IMR-90 (cell line): Measurements from ENCODE around the gene CDK17.

Experiments
- BHLHE40 ChIP-seq: fragments of 150-350 bp; IDR thresholded peaks from 2 replicates; pipeline ENCODE4 v1.6.1; 2016; ENCODE audit warnings: mild to moderate bottlenecking, low read depth, low read length
- CEBPB ChIP-seq: IDR thresholded peaks from 2 replicates; pipeline ENCODE4 v1.6.1; 2012; ENCODE audit warnings: low read depth, low read length, improper control_type of control experiment
- POLR2A ChIP-seq: IDR thresholded peaks from 2 replicates; pipeline ENCODE4 v1.6.1; 2012; ENCODE audit warnings: mild to moderate bottlenecking, low read depth, low read length
- TF ChIP-seq, protein P1 (sequence below): conservative IDR thresholded peaks from 2 replicates; pipeline ENCODE4 v1.5.1; 2012; ENCODE audit warnings: mild to moderate bottlenecking, low read depth, low read length, improper control_type of control experiment

DNA sequence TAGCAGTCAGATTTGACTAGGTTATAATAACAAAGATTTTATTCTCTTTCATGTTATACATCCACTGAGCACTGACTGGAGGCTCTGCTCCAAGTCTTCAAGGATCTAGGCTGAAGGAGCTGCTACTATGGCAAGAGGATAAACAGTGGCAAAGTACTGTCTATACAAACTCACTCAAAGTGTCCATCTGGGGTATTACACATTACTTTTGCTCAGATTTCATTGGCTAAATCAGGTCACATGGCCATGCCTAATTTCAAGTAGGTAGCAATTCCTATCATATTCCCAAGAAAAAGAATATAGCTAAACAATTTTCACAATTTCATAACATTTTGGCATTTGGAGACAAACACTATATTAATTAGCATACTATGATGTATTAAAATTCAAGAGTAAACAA lies 40.9 kb downstream of the CDK17 start:
- TF ChIP-seq POLR2A (no peak), CEBPB (no peak), BHLHE40 (no peak)
- TF ChIP-seq, protein P1, sequence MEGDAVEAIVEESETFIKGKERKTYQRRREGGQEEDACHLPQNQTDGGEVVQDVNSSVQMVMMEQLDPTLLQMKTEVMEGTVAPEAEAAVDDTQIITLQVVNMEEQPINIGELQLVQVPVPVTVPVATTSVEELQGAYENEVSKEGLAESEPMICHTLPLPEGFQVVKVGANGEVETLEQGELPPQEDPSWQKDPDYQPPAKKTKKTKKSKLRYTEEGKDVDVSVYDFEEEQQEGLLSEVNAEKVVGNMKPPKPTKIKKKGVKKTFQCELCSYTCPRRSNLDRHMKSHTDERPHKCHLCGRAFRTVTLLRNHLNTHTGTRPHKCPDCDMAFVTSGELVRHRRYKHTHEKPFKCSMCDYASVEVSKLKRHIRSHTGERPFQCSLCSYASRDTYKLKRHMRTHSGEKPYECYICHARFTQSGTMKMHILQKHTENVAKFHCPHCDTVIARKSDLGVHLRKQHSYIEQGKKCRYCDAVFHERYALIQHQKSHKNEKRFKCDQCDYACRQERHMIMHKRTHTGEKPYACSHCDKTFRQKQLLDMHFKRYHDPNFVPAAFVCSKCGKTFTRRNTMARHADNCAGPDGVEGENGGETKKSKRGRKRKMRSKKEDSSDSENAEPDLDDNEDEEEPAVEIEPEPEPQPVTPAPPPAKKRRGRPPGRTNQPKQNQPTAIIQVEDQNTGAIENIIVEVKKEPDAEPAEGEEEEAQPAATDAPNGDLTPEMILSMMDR = no peak
